IPS-18c (cell line): ENCODE results near the gene P3H3.
A peak's percentile ranks its signal among the peaks of the same experiment; 100 is the strongest.
"Not testable (repeated sequence)": the region's sequence is repeated elsewhere in the genome, so short reads cannot be mapped to it uniquely, and the experiment has no call there.

Experiments used
- H3K4me3 ChIP-seq: 2 replicates; pipeline ENCODE4 v1.7.0; 2013; ENCODE audit warnings: low read depth, mild to moderate bottlenecking, low read length, moderate library complexity; ENCODE audit not compliant: insufficient read depth
- H3K9me3 ChIP-seq: one replicate; pipeline ENCODE4 v1.6.1; 2013; ENCODE audit warnings: mild to moderate bottlenecking, low read length, moderate library complexity; ENCODE audit not compliant: control insufficient read depth, insufficient read depth

P3H3 gene

DNA sequence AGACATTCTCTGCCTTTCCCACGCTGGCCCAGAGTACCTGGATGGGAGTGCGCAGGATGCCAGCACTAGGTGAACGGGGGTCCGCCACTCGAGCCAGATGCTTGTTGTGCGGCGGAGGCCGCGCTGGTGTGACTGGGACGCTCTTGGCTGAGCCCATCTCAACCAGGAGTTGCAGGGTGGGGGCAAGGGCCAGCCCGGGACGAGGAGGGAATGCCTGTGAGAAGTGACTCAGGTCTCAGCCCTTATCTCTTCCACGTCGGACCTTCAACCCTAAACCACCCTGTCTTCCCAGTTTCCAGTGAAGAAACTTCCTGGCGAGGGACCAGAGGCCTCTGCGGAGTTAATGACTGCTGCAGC is 22.6 kb downstream of the P3H3 start:
- Histone ChIP-seq H3K4me3 (peak overlapping the region; percentile 79), H3K9me3 (no peaks in the 10 kb centered on the region)

DNA sequence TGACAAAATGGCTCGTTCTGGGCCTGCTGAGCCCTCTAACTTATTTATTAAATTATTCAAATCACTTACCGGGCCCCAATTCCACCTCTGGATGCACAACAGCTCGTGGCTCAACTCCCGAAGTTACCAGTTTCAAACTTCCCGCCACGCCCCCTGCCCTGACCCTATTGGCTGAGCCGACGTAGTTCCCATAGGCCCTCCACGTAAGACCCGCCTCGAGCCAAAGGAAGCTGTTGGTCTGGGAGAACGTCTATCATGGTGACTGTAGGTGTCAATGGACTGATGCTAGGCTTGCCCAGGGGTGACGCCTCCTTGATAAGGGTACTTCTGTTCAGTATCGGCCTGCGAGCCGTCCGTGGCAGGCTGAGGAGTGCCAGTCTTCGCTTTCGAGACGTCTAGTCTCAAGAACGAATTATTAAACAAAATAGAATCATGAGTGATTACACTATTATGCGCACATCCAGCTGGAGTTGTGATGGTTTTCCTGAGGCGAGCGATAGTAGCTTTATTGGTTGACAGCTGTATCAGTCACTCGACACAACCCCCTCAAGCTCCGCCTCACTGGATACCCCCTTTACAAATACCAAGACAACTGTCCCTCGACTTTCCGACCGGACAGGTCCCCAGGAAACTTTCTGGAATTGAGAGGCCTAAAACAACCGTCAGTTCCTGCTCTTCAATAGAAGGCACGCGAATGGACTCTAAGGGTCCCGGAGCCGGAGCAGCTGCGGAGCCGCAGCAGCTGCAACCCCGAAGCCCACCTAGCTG is 23.1 kb downstream of the P3H3 start, which contains the start of gene CDCA3:
Gene CDCA3 (minus strand): TSS at position 134 of the 768 bp plus-strand sequence. CDS start 334 bp downstream, outside the sequence.
- Histone ChIP-seq H3K4me3 (peak within 1 kb of the TSS; percentile 79), H3K9me3 (no peaks in the 10 kb centered on the region)

DNA sequence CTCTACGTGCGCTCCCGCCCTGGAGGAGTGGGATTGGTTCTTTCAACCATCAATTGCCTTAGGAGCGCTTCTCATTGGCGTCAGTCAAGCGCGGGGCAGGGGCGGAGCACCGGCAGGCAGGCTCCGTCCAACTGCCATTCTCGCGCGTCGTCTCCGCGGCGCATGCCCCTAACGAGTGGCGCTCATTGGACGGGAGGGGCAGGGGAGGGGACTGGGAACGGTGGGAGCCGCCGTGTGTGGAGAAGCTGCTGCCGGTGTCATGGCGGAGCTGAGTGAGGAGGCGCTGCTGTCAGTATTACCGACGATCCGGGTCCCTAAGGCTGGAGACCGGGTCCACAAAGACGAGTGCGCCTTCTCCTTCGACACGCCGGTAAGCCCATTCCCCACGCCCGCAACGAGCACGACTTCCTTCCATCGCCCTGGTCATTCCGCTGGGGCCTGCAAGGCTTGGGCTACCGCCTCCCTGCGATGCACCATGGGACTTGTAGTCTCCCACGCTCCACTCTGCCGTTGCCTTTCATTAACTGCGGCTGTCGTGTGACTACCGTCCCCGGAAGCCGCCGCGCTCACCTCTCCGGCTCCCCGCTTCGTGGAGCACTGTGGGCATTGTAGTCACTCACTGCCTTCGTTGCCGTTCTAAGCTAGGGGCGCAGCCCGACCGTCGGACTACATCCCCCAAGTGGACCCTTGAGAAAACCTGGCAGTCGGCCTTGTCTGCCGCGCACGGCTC is 23.9 kb downstream of the P3H3 start, which contains the start of gene USP5:
Gene USP5 (plus strand): TSS at position 230 of the 730 bp plus-strand sequence. CDS start 30 bp downstream, at position 260.
- Histone ChIP-seq H3K4me3 (peak within 1 kb of the TSS; percentile 79), H3K9me3 (no peaks in the 10 kb centered on the region)

DNA sequence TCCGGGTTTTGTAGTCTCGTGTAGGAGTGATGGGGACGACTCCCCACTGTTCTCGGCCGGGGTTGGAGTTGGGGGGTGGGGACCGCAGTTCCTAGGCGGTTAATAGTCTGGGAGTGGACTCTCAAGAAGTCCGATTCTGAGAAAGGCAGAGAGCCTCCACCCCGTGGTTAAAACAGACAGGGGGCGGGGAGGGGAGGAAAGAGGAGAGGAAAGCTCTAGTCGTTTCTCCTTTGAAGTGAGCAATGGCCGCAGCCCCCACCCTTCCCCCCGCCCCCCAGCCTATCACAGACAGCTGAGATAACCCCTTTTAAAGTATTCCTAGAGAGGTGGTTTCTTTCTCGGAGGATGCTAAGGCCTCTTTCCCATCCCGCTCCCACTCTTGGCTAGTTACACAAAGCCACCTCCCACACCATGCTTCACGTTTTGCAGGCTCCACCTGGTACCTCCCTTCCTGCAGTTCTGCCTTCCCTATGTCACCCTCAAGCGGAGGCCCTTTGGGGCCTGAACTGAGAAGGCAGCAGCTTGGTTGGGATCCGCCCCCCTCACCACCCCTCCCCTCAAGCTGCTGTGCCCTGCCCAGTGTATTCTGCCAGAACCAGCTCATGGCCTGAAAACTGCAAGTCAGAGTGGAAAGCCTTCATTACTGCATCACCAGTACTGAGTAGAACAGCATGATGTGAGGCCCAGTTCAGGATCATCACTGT is 24.6 kb downstream of the P3H3 start:
- H3K9me3 ChIP-seq = no peaks in the 10 kb centered on the region
- peak overlapping the region; percentile 79 for H3K4me3 ChIP-seq

DNA sequence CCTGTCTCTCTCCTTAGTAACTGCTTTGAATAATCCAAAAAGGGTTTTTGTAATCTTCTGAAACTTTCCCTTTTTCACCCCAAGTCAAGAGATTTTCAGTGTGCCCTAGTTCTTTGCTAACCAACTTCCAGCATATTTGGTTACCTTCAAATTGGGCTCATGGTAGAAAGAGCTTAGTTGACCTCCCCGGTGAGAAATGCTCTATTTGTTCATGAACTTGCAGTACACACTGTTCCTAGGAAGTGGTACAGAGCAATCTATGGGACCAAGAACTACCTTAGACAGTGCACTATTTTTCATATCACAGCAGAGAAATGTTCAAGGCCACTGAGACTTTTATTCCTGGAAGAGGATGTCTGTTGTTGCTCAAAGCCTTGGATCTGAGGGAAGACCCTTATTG is 25.4 kb downstream of the P3H3 start:
- Histone ChIP-seq H3K4me3 (no peak overlapping the region), H3K9me3 (no peaks in the 10 kb centered on the region)

DNA sequence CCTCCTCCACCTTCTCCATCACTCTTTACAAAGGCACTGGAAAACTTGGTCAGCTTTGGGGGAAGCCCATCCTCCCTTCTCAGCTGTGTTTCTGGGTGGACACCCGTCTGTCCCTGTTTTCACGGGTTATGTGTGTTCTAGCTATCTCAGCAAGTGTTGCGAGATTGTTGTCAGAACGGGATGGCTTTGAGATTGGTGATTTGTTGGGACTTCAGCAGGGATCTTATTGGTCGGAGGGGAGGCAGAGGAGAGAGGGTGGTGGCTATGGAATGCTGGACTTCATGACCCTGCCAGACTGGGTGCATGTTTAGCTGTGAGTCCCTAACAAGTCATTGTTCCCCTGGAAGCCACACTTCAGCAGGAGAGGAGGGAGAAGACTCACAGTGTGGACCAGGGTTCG is 25.8 kb downstream of the P3H3 start:
- H3K9me3 ChIP-seq = no peaks in the 10 kb centered on the region
- no peak overlapping the region for H3K4me3 ChIP-seq

DNA sequence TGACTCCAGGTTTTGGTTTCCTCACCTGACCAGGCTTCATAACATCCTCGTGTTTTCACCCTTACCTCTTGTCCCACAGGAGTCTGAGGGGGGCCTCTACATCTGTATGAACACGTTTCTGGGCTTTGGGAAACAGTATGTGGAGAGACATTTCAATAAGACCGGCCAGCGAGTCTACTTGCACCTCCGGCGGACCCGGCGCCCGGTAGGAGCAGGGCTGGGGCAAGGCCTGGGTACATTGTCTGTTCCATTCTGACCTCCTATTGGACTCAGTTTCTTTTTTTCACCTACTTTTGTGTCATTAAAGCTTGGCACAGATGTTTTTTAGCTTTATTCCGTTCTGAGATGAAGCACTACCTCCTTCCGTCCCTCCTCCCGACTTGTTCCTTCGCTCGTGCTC is 27.1 kb downstream of the P3H3 start:
- no peaks in the 10 kb centered on the region for H3K9me3 ChIP-seq
- no peak overlapping the region for H3K4me3 ChIP-seq

DNA sequence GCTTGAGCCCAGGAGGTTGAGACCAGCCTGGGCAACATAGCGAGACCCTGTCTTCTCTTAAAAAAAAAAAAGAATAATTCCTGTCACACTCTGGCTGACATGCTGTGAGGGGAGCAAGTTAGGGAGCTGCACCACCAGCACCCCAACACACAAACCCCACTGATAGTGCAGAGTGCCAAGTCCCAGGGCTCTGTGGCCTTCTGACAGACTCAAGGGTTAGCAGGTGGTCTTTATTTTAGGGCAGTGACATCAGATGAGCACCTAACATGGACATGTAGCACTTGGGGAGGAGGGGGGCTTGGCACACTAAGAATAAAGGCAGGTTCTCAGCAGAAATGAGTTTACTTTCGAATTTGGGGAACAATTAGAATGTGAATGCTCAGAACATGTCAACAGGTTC is 30.6 kb downstream of the P3H3 start:
- Histone ChIP-seq H3K4me3 (no peak overlapping the region), H3K9me3 (no peaks in the 10 kb centered on the region)

DNA sequence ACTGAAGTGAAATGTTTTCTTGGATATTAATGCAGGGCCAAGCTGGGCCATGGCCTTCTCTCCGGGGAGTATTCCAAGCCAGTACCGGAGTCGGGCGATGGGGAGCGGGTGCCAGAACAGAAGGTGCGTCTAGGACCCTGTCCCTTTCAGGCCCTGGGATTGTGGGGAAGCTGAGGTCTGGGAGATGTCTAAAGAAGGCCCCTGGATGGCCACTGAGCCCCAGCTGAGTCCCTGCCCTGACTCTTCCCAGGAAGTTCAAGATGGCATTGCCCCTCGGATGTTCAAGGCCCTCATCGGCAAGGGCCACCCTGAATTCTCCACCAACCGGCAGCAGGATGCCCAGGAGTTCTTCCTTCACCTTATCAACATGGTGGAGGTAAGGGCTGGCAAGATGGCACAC is 31.9 kb downstream of the P3H3 start:
- H3K9me3 ChIP-seq = no peaks in the 10 kb centered on the region
- H3K4me3 ChIP-seq = no peak overlapping the region

DNA sequence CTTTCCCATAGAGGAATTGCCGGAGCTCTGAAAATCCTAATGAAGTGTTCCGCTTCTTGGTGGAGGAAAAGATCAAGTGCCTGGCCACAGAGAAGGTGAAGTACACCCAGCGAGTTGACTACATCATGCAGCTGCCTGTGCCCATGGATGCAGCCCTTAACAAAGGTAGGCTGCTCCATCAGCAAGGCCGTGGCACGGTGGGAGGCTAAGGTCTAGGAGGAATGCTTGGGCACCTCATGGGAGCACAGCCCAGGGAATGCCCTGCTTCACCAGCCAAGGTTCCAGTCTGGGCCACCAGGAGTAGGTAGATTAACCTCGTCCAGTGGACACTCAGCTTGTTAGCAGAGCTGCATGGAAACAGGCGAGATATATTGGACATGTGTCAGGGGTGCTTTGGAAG is 32.7 kb downstream of the P3H3 start:
- no peak overlapping the region for H3K4me3 ChIP-seq
- H3K9me3 ChIP-seq = no peaks in the 10 kb centered on the region

DNA sequence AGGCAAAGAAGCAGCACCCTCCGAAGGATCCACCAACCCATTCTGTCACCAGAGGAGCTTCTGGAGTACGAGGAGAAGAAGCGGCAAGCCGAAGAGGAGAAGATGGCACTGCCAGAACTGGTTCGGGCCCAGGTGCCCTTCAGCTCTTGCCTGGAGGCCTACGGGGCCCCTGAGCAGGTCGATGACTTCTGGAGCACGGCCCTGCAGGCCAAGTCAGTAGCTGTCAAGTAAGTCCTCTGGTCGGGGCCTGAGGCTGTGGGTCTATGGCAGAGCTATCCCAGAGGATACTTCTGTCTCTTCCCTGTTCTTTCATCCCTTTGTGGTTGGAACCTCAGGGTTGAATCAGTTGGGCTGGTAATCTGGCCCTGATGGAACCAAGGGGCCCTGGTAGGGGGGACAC is 33.2 kb downstream of the P3H3 start:
- H3K9me3 ChIP-seq = no peaks in the 10 kb centered on the region
- no peak overlapping the region for H3K4me3 ChIP-seq

DNA sequence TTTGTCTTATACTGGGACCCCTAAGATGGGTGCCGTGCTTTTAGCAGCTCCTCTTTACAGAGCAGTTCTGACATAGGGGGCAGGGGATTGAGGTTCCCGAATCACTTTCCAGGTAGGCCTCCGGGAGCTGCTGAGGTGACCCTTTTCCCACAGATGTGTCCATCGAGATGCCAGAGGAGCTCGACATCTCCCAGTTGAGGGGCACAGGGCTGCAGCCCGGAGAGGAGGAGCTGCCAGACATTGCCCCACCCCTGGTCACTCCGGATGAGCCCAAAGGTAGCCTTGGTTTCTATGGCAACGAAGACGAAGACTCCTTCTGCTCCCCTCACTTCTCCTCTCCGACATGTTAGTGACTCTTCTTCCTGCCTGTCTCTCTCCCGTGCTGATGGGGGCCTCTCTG is 34.8 kb downstream of the P3H3 start:
- H3K4me3 ChIP-seq = no peak overlapping the region
- H3K9me3 ChIP-seq = no peaks in the 10 kb centered on the region

DNA sequence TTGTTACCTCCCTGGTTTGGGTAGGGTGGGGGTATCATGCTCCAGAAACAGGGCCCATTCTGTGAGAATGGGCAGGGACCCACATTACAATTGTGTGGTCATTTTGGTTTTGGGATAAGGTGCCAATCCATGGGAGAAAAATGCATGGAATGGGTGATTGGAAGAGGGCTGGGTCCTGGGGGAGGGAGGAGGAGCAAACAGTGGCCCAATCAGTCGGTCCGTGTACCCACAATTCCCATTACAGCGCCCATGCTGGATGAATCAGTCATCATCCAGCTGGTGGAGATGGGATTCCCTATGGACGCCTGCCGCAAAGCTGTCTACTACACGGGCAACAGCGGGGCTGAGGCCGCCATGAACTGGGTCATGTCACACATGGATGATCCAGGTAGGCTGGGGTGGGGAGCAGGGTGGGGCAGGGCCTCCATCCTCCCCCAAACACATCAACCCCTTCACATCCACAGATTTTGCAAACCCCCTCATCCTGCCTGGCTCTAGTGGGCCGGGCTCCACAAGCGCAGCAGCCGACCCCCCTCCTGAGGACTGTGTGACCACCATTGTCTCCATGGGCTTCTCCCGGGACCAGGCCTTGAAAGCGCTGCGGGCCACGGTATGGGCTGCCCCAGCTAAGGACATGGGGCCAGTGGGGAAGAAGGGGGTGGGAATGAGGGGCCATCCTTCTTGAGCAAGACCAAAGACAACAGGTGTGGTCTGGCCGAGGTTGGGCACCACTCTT is 35.5 kb downstream of the P3H3 start:
- Histone ChIP-seq H3K4me3 (no peak overlapping the region), H3K9me3 (peaks cover 2% of the 10 kb centered on the region)

DNA sequence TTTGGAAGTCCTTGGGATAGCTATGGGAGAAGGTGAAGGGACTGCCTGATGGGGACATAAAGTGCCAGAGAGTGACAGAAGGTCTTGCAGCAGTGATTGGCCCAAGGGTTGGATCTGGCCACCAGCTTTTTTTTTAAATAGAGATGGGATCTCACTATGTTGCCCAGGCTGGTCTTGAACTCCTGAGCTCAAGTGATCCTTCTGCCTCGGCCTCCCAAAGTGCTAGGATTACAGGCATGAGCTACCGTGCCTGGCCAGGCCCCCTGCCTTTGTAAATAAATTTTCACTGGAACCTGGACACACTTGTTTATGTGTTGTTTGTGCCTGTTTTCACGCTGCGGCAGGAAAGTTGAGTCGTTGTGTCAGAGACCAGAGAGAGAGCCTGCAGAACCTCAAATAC is 37.1 kb downstream of the P3H3 start:
- H3K4me3 ChIP-seq, H3K9me3 ChIP-seq: not testable (repeated sequence)

DNA sequence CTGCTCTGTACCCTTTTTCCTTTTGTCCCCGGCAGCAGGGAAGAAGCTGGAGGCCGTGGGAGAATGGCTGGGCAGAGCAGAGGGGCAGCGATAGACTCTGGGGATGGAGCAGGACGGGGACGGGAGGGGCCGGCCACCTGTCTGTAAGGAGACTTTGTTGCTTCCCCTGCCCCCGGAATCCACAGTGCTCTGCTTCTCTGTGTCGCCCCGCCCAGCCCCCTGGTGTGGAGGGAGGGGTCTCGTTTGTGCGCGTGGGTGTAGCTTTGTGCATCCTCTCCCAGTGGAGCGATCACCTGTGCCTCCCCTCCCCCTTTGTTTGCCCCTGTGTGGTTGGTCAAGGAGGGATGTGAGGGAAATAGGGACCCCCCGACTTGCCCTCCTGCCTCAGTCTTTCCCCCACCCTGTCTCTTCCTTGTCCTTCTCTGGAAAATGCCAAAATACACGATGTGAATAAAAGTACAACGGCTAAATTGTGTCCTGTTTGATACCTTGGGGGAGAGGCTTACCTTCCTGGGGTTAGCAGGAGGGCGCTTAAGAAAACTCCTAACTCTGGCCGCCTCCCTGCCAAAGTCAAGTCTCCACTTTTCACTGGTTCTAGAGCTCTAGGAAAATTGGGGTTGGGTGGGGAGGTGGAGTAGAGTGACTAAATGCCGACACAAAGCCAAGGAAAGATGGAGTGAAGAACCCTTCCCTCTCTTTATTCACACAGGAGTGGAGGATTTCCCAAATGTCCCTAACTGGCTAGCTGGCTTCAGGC is 38.1 kb downstream of the P3H3 start:
- peaks cover 2% of the 10 kb centered on the region for H3K9me3 ChIP-seq
- peak overlapping the region; percentile 45 for H3K4me3 ChIP-seq

DNA sequence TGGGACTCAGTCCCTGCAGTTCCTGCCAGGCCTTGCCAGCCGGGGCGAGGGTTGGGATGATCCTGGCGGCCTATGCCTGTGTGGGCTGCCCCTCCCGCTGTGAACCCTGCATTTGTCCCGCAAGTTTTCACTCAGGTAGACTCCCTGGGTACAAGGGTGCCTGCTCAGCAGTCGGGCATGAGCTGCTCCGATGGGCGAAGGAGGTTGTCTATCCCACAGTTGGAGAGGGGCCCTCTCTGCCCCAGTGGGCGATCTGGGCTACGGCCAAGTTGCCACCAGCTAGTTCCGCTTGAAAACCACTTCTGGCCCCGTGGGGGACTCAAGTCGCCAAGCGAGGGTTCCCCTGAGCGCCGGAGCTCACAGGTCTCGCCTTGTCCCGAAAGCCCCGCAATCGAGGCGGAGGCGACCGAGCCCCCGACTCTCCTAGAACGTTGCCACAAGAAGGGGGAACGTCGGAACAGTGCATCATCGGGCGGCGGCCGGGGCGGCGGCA is 38.8 kb downstream of the P3H3 start:
- Histone ChIP-seq H3K4me3 (peak overlapping the region; percentile 45), H3K9me3 (peaks cover 2% of the 10 kb centered on the region)
